Fibroblast of skin of left quadriceps (primary cell): Measurements from ENCODE around the gene SLC7A4.

Experiments used
- DNase-seq, 2 experiments: peaks; one replicate each; pipeline ENCODE4 v3.0.0-alpha.2; 2013; ENCODE audit warnings: low read depth in 2 of 2

SLC7A4 gene

GRCh38 chr22:20983081-20983771, 49.1 kb downstream of the SLC7A4 start:
- DNase-seq: no peak

- DNase-seq: no peak
Observed at GRCh38 chr22:20982563-20982882, 49.8 kb downstream of the SLC7A4 start.

GRCh38 chr22:20981787-20982562, 50.4 kb downstream of the SLC7A4 start, which contains the start of gene LZTR1:
Gene LZTR1 (plus strand): TSS chr22:20982297. CDS start chr22:20982372, 75 bp downstream.
- DNase-seq: peak; percentile 44 to 47

GRCh38 chr22:20980938-20981722, 51.2 kb downstream of the SLC7A4 start:
- no peak for DNase-seq

GRCh38 chr22:20980523-20980922, 51.8 kb downstream of the SLC7A4 start:
- DNase-seq: no peak

GRCh38 chr22:20979940-20980453, 52.4 kb downstream of the SLC7A4 start:
- no peak for DNase-seq

GRCh38 chr22:20979243-20979809, 53.0 kb downstream of the SLC7A4 start:
- DNase-seq: peak; percentile 32 to 37
